Measurements from ENCODE around the gene RBCK1.
"Not testable (repeated sequence)": the region's sequence is repeated elsewhere in the genome, so short reads cannot be mapped to it uniquely, and the experiment has no call there.

RBCK1 gene

DNA sequence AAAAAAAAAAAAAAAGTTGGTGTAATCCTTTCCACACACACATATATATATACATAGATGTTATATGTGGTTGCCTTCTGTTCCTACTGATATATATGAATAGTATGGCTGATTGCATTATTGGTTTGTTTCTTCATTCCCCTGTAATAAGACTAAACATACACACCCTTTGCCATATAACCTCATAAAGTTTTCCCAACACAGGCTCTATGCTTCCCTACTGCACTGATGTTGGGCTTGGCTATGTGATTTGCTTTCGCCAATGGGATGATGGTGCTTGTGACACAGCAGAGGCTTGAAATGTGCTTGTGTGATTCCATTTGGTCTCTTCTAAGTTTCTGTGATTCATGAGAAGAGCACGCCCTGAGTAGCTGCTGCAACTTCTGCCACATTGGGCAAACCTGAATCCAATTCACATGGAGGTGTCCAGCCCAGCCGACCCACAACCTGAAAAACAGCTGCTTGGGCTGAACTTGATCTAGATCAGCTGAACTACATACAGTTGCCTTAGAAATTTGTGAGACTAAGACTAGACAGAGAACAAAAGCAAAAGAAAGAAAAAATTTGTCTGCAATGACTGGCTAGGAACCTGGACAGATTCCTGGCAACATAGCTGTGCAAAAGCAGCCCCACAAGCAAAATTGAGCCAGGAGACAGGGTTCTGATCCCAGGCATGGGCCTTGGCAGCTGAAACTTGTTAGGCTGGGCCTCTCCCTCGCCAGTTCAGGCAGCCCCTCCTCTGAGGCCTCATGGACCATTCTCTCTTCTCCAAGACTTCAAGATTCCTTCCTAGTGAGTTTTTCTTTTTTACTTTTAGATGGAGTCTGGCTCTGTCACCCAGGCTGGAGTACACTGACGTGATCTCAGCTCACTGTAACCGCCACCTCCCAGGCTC, 67.6 kb downstream of the RBCK1 start:
- no peak overlapping the region for H3K9ac ChIP-seq (ENCODE audit: low read length)
- H3K36me3 ChIP-seq (replicated peaks; ENCODE audit: insufficient read depth, low read length) = 0 out of 2 replicates have a peak, but pooled peaks cover 2% of the 10 kb centered on the region
- H4K20me1 ChIP-seq (ENCODE audit: insufficient read depth, low read length) = 0 out of 2 replicates have a peak, but pooled peaks cover 3% of the 10 kb centered on the region
- H3K4me2 ChIP-seq (ENCODE audit: low read depth, low read length) = no peak overlapping the region
- H3K9me2 ChIP-seq (replicated peaks; ENCODE audit: insufficient read depth, low read length) = no peaks in the 10 kb centered on the region
- 0 out of 2 replicates have a peak, but pooled peaks cover 10% of the 10 kb centered on the region for H3F3A ChIP-seq (ENCODE audit: insufficient read depth, low read length)
- no peaks in the 10 kb centered on the region for H3K4me1 ChIP-seq (ENCODE audit: low read length)
- H3K79me2 ChIP-seq (ENCODE audit: low read length) = no peaks in the 10 kb centered on the region
- no peak for TF ChIP-seq EZH2 (optimal IDR thresholded peaks at IDR 0.05; ENCODE audit: low read depth, low read length)
- TF ChIP-seq EZH2phosphoT487 (IDR thresholded peaks at IDR 0.05; ENCODE audit: low read length) = no peak
- TF ChIP-seq, protein P1, sequence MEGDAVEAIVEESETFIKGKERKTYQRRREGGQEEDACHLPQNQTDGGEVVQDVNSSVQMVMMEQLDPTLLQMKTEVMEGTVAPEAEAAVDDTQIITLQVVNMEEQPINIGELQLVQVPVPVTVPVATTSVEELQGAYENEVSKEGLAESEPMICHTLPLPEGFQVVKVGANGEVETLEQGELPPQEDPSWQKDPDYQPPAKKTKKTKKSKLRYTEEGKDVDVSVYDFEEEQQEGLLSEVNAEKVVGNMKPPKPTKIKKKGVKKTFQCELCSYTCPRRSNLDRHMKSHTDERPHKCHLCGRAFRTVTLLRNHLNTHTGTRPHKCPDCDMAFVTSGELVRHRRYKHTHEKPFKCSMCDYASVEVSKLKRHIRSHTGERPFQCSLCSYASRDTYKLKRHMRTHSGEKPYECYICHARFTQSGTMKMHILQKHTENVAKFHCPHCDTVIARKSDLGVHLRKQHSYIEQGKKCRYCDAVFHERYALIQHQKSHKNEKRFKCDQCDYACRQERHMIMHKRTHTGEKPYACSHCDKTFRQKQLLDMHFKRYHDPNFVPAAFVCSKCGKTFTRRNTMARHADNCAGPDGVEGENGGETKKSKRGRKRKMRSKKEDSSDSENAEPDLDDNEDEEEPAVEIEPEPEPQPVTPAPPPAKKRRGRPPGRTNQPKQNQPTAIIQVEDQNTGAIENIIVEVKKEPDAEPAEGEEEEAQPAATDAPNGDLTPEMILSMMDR (IDR thresholded peaks at IDR 0.05; ENCODE audit: low read length) = no peak
- no peak for DNase-seq
- no peak overlapping the region for H3K27ac ChIP-seq (ENCODE audit: low read length)
- no peaks in the 10 kb centered on the region for H3K9me3 ChIP-seq (replicated peaks; ENCODE audit: insufficient read depth, low read length)
- no peak overlapping the region for H3K4me3 ChIP-seq (ENCODE audit: low read length)
- no peak overlapping the region for H2AFZ ChIP-seq (ENCODE audit: low read length)
- H3K27me3 ChIP-seq (replicated peaks; ENCODE audit: insufficient read depth, low read length) = no peaks in the 10 kb centered on the region

DNA sequence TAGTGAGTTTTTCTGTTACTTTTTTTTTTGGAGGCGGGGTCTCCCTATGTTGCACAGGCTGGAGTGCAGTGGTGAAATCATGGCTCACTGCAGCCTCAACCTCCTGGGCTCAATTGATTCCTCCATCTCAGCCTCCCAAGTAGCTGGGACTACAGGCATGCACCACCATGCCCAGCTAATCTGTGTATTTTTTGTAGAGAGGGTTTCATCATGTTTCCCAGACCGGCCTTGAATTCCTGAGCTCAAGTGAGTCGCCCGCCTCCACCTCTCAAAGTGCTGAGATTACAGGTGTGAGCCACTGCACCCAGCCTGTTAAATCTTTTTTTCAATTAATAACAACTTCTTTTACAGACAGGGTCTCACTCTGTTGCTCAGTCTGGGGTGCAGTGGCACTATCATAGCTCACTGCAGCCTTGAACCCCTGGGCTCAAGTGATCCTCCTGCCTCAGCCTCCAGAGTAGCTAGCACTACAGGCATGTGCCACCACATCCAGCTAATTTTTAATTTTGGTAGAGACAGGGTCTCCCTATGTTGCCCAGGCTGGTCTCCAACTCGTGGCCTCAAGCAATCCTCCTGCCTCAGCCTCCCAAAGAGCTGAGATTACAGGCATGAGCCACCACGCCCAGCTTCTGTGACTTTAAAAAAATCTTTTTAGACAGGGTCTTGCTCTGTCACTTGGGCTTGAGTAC, 68.6 kb downstream of the RBCK1 start:
- not testable (repeated sequence) for H4K20me1 ChIP-seq (ENCODE audit: insufficient read depth, low read length); H3K9me3 ChIP-seq (replicated peaks; ENCODE audit: insufficient read depth, low read length); H3K9ac ChIP-seq (ENCODE audit: low read length); DNase-seq; H3K9me2 ChIP-seq (replicated peaks; ENCODE audit: insufficient read depth, low read length); H3K27me3 ChIP-seq (replicated peaks; ENCODE audit: insufficient read depth, low read length); H3K4me1 ChIP-seq (ENCODE audit: low read length); H3K36me3 ChIP-seq (replicated peaks; ENCODE audit: insufficient read depth, low read length); H3K4me3 ChIP-seq (ENCODE audit: low read length); H2AFZ ChIP-seq (ENCODE audit: low read length); H3K4me2 ChIP-seq (ENCODE audit: low read depth, low read length); H3K27ac ChIP-seq (ENCODE audit: low read length); H3K79me2 ChIP-seq (ENCODE audit: low read length)
- 0 out of 2 replicates have a peak, but pooled peaks cover 10% of the 10 kb centered on the region for H3F3A ChIP-seq (ENCODE audit: insufficient read depth, low read length)

DNA sequence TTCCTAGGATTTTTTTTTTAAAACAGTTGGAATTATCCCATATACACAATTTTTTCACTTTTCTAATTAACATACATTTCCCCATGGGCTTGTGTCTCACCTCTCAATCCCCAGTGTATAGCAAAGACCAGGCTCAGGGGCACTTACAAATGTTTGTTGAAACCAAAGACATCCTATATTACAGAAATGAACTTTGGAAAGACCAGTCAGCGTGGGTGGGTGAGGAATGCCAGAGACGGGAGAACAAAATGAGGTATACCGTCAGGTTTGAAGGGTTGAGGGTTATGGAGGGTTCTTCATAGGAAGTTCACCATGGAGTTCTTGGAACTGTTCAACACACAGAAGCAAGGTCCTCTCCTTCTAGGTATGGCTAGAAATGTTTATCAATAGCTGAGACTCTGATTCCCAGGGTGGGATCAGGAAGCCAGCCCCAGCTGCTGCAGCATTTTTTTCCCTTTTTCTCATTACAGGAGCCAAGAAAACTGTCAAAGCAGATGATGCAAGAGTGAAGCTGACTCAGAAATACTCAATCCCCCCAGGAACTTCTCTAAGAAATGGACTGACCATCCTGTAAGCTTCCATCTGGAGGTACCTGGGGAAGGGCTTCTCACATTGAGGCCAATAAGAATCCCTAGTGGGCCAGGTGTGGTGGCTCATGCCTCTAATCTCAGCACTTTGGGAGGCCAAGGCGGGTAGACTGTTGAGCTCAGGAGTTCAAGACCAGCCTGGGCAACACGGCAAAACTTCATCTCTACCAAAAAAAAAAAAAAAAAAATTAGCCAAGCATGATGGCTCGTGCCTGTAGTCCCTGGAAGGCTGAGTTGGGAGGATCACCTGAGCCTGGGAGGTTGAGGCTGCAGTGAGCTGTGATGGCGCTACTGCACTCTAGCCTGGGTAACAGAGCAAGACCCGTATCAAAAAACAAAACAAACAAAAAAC, 70.2 kb downstream of the RBCK1 start:
- Histone ChIP-seq H3K27ac (ENCODE audit: low read length) (no peak overlapping the region), H3K4me1 (ENCODE audit: low read length) (no peaks in the 10 kb centered on the region)
- DNase-seq = no peak

More for the DNA sequence above, 70.2 kb downstream of the RBCK1 start:
- 0 out of 2 replicates have a peak, but pooled peaks cover 3% of the 10 kb centered on the region for H4K20me1 ChIP-seq (ENCODE audit: insufficient read depth, low read length)
- no peak overlapping the region for H3K4me3 ChIP-seq (ENCODE audit: low read length)
- no peaks in the 10 kb centered on the region for H3K79me2 ChIP-seq (ENCODE audit: low read length)
- H3K4me2 ChIP-seq (ENCODE audit: low read depth, low read length) = no peak overlapping the region
- no peak for TF ChIP-seq EZH2phosphoT487 (IDR thresholded peaks at IDR 0.05; ENCODE audit: low read length)
- TF ChIP-seq, protein P1 (IDR thresholded peaks at IDR 0.05; ENCODE audit: low read length) = no peak
- TF ChIP-seq EZH2 (optimal IDR thresholded peaks at IDR 0.05; ENCODE audit: low read depth, low read length) = no peak
- no peaks in the 10 kb centered on the region for H3K9me2 ChIP-seq (replicated peaks; ENCODE audit: insufficient read depth, low read length)
- no peak overlapping the region for H3K9ac ChIP-seq (ENCODE audit: low read length)
- no peak overlapping the region for H2AFZ ChIP-seq (ENCODE audit: low read length)
- 0 out of 2 replicates have a peak, but pooled peaks cover 10% of the 10 kb centered on the region for H3F3A ChIP-seq (ENCODE audit: insufficient read depth, low read length)
- H3K36me3 ChIP-seq (replicated peaks; ENCODE audit: insufficient read depth, low read length) = 0 out of 2 replicates have a peak, but pooled peaks cover 2% of the 10 kb centered on the region
- H3K9me3 ChIP-seq (replicated peaks; ENCODE audit: insufficient read depth, low read length) = no peaks in the 10 kb centered on the region
- H3K27me3 ChIP-seq (replicated peaks; ENCODE audit: insufficient read depth, low read length) = no peaks in the 10 kb centered on the region
